Amniotic stem cell (primary cell): Measurements from ENCODE around the gene PAX2.

Experiments
- DNase-seq: peaks from one replicate; lab custom pipeline; 2025; lab: John Stamatoyannopoulos, UW

The PAX2 gene

DNA sequence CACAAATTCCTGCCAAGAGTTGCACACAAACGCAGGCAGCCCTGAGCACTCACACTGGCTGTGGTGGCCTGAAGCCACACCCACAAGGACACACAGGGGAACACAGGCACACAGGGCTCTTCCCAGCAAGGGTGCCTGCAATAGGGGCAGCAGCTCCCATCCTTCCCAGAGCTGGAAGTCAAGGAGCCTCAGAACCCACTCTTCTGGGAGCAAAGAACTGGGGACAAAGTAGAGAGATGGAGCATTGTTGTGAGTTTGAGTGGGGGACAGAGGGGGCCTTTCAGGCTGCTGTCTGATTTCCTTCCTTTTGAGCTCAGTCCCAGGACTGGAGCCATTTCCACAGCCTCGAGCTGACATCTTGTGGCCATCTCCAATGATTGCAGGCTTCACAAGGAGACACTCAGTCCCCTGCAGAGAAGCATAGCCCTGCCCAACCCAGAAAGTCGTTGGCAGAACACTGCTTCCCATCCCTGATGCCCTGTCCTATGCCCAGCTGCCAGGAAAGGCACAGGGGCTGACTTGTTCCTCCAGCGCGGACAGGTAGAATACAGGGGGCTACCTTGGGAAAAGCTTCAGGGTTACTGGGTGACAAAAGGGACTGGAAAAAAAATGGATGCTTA is 133.0 kb downstream of the PAX2 start:
- peak; percentile 64 for DNase-seq
